ENCODE data around the gene SLC26A6. TPM values are rescaled to one million over a fixed set of nuclear protein-coding genes. Genes with fewer than 3 reads are reported as not detected.

Gene SLC26A6
- total and polyA plus RNA-seq, 11 donors, result 6.7 to 14.6 (median 9.9) TPM

- WGBS, 4 donors, result 87 to 95% (median 91%) methylated on average over 2 to 11 of the region's 11 CpGs
- no peaks in the 10 kb centered on the region for H3K27me3 ChIP-seq
- no peaks in the 10 kb centered on the region for H3K9me3 ChIP-seq
- intact Hi-C loops (cut with DNase I), result no loop called here
- ATAC-seq, result no peak
- no peak overlapping the region for H3K27ac ChIP-seq
- no peak for DNase-seq
- H3K4me1 ChIP-seq, result peaks cover 0 to 15% (median 10%) of the 10 kb centered on the region in 12 donors
- TF ChIP-seq POLR2A (IDR thresholded peaks at IDR 0.05) (no peak), CTCF (IDR thresholded peaks at IDR 0.05) (no peak)
- H3K36me3 ChIP-seq, result no peaks in the 10 kb centered on the region
- H3K4me3 ChIP-seq, result no peak overlapping the region
Measured at GRCh38 chr3:48651771-48652170, 16.5 kb upstream of the SLC26A6 start.

- TF ChIP-seq POLR2A (IDR thresholded peaks at IDR 0.05), result no peak
- TF ChIP-seq CTCF (IDR thresholded peaks at IDR 0.05), result no peak
- H3K4me1 ChIP-seq, result peaks cover 0 to 4% (median 2%) of the 10 kb centered on the region in 12 donors
- H3K27ac ChIP-seq, result no peak overlapping the region
- DNase-seq (no peak), ATAC-seq (no peak)
- H3K9me3 ChIP-seq, result no peaks in the 10 kb centered on the region
- H3K27me3 ChIP-seq, result no peaks in the 10 kb centered on the region
- WGBS, 4 donors, result 88 to 94% (median 91%) methylated on average over 10 to 12 of the region's 12 CpGs
- intact Hi-C loops (cut with DNase I), result no loop called here
- no peaks in the 10 kb centered on the region for H3K36me3 ChIP-seq
- H3K4me3 ChIP-seq, result no peak overlapping the region
Measured at GRCh38 chr3:48650723-48651122, 15.5 kb upstream of the SLC26A6 start.

- Histone ChIP-seq H3K4me1 (no peaks in the 10 kb centered on the region), H3K27me3 (no peaks in the 10 kb centered on the region), H3K9me3 (no peaks in the 10 kb centered on the region), H3K36me3 (no peaks in the 10 kb centered on the region), H3K4me3 (no peak overlapping the region), H3K27ac (no peak overlapping the region)
- WGBS, 4 donors, result 92 to 96% (median 94%) methylated on average over 11 to 15 of the region's 15 CpGs
- TF ChIP-seq CTCF (IDR thresholded peaks at IDR 0.05), result no peak
- TF ChIP-seq POLR2A (IDR thresholded peaks at IDR 0.05), result no peak
- ATAC-seq (no peak), DNase-seq (no peak)
- intact Hi-C loops (cut with DNase I), result no loop called here
Measured at GRCh38 chr3:48648188-48648850, 13.1 kb upstream of the SLC26A6 start.

- Histone ChIP-seq H3K4me3 (no peak overlapping the region), H3K27ac (no peak overlapping the region), H3K36me3 (no peaks in the 10 kb centered on the region), H3K27me3 (no peaks in the 10 kb centered on the region), H3K9me3 (no peaks in the 10 kb centered on the region), H3K4me1 (no peaks in the 10 kb centered on the region)
- intact Hi-C loops (cut with DNase I), result no loop called here
- ATAC-seq (no peak), DNase-seq (no peak)
- 82 to 91% (median 88%) methylated on average over 9 of the region's 9 CpGs for WGBS, 4 donors
- no peak for TF ChIP-seq CTCF (IDR thresholded peaks at IDR 0.05)
- TF ChIP-seq POLR2A (IDR thresholded peaks at IDR 0.05), result no peak
Measured at GRCh38 chr3:48647714-48648113, 12.5 kb upstream of the SLC26A6 start.
